IPS DF 4.7 (cell line): ENCODE data around the gene MAP3K21.

Experiments
- DNase-seq: peaks from one replicate; pipeline ENCODE4 v3.0.0-alpha.2; 2013; ENCODE audit warnings: low spot score; ENCODE audit errors: extremely low read depth

MAP3K21 gene

DNA sequence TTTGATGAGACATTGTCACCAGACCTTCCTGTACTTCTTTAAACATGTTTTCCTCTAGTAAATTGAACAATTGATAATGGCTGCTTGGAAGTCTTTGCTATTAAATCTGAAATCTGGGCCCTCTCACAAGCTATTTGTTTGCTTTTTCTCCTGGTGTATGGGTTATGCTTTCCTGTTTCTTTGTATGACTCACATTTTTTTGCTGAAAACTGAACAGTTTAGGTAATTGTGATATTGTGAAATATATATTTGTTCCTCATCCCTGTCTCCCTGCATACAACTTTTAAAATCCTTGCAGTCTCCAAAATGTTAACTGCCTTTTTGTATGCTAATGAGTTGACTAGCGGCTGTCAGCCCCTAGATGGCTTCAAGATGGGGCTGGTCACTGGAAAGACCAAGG is 61.6 kb downstream of the MAP3K21 start:
- DNase-seq = no peak

DNA sequence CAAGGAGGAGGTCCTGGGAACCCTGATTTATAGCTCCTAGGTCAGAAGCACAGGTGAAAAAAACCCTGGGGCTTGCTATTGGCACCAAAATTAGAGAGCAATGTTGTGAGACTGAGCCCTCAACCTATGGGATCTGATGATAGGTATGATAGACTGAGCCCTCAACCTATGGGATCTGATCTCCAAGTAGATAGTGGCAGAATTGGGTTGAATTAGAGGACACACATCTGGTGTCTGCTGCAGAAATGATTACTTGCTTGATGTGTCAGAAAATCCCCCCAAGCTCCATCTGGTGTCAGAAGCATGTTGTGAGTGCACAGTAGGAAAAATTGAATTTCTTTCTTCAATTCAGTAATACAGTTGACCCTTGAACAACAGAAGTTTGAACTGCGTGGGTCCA is 62.4 kb downstream of the MAP3K21 start:
- no peak for DNase-seq

DNA sequence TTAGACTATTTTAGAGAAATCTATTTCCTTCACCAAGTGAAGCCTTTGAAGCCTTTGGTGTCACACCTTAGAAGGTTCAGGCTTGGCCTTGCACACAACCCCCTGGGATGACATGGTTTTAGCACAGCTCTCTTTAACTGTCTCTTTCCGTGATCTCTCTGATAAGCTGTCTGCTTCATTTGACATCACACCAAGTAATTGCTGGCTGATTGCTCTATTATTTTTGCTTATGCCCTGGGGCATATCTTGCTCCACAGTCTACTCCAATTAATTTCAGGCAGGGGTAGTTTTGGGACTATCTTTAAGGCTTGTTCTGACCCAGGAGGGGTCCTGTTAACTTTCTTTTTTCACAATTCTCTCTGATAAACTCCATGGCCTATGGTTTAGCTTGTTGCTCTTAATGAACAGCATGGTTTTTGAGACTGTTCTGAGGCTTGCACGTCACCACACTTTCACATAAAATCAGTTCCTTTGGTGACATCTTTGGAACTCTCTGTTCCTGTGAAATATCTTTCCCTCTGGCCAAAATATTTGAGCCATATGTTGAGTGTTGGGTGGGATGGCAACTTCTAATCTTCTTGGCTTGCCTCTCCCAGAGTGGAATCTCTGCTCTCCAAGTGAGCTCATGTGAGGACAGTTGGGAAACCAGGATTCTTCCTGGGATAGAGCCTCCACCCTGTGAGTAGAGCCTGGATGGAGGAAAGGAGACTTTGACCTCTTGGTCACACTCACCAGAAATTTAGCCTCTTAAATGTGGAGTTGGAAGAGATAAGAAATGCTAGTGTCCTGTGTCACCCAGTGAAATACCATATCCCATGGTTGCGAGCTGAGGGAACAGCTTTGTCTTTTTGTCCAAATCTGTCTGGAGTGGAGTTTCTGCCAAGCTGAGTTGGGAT is 63.6 kb downstream of the MAP3K21 start:
- DNase-seq = no peak

DNA sequence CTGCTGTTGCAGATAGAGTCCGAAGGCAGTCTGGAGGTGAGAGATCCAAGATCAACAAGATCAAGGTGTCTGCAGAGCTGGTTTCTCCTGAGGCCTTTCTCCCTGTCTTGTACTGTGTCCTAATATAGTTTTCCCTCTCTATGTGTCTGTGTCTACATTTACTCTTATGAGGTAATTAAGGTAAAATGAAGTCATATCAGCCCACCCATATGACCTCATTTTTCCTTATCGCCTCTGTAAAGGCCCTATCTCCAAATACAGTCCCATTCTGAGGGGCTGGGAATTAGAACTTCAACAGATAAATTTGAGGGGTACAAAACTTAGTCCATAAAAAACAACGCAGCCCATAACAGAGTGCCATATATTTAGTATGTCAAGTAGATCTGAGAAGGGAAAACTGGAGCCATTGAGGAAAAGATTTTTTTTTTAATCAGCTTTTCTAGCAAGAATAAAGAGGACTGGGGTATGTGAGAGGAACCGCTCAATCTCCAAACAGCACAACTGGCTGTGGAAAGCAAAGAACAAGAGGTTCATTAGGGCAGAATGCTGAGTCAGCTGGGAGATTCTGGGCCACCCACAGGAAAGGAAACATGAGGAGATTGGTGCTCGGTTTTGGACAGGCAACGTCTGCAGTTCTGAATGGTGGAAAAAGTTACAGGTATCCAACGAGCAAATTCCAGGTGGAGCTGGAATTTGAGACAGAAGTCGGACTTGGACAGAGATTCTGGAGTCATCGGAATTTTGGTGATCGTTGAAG is 65.7 kb downstream of the MAP3K21 start:
- no peak for DNase-seq

DNA sequence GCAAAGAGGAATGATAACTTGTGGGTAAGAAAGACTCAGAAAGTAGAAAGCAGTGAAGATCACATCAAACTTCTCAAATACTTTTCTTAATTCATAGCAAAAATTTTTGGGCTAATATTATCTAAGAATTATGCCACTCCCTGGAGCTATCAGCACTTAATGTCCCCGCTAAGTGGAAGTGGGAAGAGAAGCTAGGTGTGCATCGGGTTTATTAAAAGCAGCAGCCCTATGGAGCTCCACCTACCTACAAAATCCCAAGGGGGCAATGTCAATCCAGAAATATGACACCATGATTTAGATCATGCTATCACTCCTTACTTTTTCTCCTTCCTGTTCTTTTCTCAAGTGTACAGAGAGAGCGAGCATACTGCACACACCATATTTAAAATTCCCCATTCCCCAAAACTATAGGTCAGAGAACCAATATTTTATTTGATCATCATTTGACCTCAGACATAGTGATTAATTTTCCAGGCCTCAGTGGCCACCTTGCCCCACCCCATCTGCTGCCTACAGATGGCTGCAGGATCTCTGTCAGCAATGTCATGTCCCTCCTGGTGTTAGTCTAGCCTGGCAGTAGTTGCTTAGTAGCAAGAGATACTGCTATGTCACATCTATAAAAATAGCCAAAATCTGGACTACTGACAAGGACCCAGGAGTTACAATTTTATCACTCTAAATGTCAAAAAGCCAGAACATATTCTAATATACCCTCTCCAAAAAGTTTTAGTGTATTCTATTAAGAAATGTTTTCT is 66.6 kb downstream of the MAP3K21 start:
- DNase-seq = no peak

DNA sequence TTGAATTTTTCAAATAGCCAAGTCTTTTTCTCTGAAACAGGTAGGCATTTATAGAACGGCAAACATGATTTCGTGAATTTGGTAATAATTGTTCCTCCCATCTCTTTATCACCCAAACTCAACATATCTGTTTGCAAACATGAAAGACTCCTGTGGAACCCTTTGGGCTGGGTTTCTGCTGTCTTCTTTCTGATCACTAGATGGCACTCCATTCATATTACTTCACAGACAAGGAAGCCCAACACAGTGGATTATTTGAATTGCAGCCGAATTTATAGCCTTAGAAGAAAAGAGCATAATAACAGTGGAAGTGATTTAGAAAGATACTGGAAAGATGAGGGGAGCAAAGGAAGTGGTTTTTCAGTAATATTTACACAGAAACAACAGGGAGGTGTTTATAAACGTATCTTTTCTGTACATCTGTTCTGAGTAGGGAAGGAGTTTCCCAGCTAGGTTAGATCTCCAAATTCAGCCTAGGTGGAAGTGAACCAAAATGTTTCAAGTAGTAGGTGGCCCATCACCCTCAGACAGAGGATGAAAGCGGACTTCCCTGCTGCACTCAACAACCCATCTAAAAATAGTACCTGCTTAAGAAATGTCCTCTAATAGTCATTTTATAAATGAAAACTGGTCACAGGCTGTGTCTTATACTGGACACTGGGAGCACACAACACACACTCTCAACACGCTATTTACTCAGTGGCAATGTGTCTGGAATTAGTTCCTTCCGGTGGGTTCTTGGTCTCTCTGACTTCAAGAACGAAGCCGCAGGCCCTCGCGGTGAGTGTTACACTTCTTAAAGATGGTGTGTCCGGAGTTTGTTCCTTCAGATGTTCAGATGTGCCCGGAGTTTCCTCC is 67.6 kb downstream of the MAP3K21 start:
- DNase-seq = peak; percentile 38

DNA sequence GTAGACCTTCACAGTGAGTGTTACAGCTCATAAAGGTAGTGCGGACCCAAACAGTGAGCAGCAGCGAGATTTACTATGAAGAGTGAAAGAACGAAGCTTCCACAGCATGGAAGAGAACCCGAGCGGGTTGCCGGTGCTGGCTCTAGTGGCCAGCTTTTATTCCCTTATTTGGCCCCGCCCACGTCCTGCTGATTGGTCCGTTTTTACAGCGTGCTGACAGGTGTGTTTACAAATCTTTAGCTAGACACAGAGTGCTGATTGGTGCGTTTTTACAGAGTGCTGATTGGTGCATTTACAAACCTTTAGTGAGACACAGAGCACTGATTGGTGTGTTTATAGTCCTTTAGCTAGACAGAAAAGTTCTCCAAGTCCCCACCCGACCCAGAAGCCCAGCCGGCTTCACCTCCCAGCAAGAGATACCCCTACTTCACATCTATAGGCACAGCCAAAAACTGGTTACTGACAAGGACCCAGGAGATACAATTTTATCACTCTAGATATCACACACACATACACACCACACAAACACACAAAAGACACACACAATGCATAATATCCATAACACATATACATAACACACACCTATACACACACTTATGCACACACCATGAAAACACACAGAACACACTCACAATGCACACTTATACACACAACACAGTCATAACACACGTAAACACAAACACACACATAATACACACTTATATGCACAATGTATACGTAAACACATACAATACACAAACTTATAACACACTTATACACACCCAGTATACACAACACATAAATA is 68.5 kb downstream of the MAP3K21 start:
- no peak for DNase-seq

DNA sequence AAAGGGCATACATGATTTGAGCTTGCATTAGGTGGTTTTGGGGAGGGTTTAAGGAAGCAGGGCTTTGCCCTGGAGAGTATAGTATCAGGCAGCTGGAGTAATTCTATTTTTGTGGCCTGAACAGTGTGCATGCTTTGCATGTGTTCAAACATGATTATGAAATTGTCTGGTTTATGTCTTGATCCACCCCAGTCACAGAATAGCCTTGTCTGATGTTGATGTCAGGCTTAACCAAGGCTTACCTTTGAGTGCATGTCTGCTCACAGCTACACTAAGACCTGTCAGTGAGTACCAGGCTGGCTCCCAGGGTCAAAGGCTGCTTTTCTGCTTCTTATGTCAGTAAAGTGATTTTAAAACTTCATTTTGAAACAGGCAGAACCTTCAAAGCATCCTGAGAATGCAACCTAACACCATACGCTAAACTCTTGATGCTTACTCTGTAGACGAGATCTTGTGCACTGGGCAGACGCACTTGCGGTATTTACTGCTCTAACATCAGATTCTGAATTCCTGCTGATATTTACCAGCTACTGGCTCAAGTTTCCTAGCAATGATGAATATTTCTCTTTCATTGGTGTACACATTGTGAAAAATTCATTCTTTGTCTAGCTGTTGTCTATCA is 78.9 kb downstream of the MAP3K21 start:
- no peak for DNase-seq

DNA sequence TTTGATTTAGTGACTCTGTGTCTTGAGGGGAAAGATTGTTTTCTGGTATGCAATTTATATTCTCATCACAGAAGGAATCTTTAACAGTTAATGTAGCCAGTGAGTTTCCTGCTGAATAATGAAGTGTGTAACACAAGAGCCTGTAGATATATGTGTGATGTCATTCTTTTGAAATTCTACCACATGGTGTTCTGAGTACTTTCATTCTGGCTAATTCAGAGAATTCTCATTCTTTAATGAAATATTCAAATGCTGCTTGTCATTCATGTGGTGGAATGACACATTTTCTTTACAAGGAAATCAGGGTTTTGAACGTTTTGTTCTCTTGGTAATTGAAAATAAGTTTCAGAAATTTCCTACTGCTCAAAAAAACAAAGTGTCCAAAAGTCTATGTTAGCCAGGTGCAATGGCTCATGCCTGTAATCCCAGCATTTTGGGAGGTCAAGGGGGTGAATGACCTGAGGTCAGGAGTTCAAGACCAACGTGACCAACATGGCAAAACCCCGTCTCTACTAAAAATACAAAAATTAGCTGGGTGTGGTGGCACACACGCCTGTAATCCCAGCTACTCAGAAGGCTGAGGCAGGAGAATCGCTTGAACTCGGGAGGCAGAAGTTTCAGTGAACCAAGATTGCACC is 79.6 kb downstream of the MAP3K21 start:
- no peak for DNase-seq

DNA sequence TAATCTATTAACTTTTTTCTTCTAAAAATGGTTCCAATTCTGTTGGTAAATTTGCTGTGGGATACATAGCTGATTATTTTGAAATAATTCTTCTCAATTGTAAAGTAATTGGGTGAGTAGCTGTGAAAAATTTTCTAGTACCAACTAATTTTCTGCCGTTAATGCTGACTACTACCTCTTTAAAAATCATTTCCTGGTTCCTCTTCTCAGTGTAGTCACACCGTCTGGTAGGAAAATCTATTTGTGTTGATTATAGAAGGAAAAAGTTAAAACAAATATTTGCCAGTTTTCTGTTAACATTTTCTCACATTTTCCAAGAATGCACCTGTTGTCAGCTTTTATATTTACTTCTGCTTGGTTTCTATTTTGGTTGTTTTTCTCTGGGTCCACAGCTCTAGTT is 82.0 kb downstream of the MAP3K21 start:
- DNase-seq = no peak

DNA sequence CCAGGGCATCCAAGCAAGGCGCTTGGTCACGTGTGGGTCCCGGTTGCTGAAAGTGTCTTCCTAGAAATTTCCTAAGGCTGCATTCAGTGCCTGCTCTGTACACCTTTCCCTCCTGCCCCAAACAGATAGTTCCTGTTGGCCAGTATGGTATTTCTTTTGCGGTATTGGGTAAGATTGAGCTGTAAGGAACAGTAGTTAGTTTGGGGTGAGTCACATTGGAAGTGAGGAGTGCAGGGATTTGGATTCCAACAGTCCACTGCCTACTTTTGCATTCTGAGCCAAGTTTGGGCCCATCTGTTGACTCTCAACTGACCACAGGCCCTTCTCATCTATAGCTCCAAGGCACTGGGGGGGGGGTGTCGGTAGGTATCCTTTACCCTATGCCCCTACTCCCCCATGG is 83.4 kb downstream of the MAP3K21 start:
- DNase-seq = no peak

DNA sequence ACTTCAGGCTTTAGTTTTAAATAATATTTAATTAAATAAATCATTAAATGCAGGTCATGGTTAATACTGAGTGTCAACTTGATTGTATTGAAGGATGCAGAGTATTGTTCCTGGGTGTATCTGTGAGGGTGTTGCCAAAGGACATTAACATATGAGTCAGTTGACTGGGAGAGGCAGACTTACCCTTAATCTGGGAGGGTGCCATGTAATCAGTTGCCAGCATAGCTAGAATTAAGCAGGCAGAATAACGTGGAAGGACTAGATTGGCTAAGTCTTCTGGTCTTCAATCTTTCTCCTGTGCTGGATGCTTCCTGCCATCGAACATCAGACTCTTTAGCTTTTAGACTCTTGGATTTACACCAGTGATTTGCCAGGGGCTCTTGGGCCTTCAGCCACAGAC is 85.3 kb downstream of the MAP3K21 start:
- no peak for DNase-seq

DNA sequence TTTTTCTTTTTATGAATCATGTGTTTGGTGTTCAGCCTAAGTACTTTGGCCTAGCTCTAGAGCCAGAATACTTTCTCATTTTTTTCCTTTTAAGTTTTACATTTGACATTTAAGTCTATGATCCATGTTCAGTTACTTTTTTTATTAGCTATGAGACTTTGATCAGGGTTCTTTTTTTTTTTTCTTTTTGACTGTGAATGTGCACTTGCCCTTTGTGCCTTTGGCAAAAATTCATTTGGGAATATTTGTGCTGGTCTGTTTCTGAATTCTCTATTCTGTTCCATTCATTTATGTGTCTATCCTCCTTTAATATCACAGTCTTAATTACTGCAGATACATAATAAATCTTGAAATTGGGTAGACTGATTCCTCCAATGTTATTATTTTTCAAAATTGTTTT is 93.8 kb downstream of the MAP3K21 start:
- DNase-seq = no peak

DNA sequence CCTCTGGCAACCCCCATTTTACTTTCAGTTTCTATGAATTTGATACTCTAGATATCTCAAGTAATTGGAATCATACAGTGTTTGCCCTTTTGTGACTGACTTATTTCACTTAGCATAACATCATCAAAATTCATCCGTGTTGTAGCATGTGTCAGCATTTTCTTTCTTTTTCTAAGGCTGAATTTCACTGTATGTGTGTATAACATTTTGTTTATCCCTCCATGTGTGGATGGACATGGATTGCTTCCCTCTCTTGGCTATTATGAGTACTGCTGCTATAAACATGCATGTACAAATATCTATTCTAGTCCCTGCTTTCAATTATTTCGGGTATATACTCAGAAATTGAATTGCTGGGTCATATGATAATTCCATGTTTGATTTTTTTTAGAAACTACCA is 97.3 kb downstream of the MAP3K21 start:
- no peak for DNase-seq

DNA sequence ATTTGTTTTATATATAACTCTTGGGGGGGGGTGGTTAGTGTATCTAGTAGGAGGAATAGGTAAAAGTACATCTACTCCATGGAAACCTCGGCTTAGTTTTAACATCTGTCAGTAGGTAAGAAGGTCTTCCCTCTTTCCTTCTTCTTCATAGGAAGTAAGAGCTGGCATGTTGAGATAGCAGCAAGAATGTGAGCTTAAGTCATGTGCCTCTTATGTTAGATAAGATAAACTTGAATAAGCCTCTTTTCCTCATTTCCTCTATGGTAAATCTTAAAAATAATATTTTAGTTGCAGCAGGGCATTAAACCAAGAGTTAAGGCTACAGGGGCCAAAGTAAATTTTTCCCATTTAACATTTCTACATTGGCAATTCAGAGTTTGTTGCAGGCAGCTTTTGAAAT is 100.4 kb downstream of the MAP3K21 start:
- DNase-seq = no peak

DNA sequence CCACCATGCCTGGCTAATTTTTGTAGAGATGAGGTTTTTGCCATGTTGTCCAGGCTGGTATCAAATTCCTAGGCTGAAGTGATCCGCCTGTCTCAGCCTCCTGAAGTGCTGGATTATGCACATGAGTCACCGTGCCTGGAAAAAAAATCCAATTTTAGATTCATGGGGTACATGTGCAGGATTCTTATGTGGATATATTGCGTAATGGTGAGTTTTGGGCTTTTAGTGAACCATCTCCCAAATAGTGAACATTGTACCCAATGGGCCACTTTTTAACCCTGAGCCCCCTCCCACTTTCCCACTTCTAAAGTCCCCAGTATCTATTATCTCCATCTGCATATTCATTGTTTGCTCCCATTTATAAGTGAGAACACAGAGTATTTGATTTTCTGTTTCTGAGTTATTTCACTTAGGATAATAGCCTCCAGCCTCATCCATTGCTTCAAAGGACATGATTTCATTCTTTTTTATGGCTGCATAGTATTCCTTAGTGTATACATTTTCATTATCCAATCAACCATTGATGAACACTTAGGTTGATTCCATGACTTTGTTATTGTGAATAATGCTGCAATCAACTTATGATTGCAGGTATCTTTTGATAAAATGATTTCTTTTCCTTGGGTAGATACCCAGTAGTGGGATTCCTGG is 104.4 kb downstream of the MAP3K21 start:
- DNase-seq = no peak

DNA sequence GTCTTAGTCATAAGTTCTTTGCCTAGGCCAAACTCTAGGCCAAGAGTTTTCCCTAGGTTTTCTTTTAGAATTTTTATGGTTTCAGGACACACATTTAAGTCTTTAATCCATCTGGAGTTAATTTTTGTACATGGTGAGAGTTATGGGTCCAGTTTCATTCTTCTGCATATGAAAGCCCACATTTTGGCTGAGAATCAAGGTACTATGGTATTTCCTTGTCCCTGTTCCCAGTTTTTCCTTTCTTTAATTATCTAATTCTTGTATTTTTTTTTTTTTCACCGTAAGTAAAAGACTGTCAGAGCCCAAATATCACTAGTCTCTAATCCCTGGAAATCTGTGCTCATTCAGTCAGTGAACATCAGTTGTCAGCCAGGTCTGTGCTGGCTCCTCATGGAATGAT is 105.4 kb downstream of the MAP3K21 start:
- DNase-seq = no peak

DNA sequence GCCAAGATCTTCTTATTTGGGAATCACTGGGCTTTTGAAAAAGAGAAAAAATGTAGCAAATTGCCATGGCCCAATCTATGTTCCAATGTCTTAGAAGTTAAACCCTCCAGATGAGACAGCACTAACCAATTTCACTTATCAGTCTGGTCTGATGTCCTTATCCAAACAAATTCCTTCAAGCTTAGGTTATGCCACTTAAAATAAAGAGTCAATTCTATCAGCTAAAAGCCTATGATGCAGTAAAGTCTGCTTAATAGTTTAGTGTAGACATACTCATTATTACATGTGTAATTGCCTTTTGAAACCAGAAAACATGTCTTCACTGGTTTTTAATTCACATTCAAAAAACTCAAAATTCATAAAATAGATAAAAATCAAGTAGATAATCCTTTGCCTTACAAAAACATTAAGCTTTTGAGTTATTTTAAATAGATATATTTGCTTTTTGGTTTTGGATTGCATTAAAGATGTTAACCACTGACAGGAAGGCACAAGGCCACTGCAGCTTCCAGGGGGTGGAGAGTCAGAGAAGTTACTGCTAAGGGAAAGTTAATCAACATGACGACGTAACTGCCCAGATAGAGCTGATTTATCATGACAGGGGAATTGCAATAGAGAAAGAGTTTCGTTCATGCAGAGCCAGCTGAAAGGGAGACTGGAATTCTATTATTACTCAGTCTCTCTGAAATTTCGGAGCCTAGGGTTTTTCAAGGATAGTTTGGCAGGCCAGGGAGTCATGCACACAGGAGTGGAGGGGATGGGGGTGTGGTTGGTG is 106.1 kb downstream of the MAP3K21 start:
- DNase-seq = no peak
